Stimulated activated CD8-positive, alpha-beta memory T cell treated with anti-CD3 and anti-CD28 coated beads, Interleukin-7, amount 100 ng/mL, for 48 hours (primary cell): ENCODE results near the gene TSHZ2.

Experiments
- DNase-seq, 2 donors: peaks; one replicate each; pipeline ENCODE4 v3.0.0-alpha.2; 2020; ENCODE audit warnings: low read depth in 1 of 2; ENCODE audit errors: extremely low read depth in 1 of 2

Gene TSHZ2

GRCh38 chr20:53157443-53158408 lies 185.6 kb downstream of the TSHZ2 start:
- DNase-seq = no peak

- DNase-seq = no peak
Observed at GRCh38 chr20:53159160-53159559, 187.0 kb downstream of the TSHZ2 start.

DNA sequence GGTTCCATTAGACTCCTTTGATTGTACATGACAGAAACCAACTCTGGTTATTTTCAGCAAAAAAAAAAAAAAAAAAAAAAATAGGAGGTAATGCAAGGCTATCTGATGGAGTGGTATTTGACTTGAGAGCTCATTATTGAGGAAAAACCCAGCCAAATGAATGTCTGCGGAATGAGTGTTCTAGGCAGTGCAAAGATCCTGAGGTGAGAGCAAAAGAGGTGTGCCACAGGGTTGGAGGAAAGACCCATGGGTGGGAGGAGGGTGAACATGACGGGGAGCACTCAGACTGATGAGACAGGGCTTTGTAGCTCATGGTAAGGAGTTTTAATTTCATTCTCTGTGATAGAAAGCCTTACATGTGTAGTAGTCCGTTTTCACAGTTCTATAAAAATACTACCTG lies 188.9 kb downstream of the TSHZ2 start:
- no peak for DNase-seq

DNA sequence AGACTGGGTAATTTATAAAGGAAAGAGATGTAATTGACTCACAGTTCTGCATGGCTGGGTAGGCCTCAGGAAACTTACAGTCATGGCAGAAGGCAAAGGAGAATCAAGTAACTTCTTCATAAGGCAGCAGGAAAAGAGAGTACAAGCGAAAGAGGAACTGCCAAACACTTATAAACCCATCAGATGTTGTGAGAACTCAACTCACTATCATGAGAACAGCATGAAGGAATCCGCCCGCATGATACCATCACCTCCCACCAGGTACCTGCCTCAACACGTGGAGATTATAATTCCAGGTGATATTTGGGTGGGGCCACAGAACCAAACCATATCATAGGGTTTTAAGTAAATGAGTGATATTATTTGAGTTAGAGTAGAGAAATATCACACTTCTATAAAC lies 189.3 kb downstream of the TSHZ2 start:
- DNase-seq = no peak

DNA sequence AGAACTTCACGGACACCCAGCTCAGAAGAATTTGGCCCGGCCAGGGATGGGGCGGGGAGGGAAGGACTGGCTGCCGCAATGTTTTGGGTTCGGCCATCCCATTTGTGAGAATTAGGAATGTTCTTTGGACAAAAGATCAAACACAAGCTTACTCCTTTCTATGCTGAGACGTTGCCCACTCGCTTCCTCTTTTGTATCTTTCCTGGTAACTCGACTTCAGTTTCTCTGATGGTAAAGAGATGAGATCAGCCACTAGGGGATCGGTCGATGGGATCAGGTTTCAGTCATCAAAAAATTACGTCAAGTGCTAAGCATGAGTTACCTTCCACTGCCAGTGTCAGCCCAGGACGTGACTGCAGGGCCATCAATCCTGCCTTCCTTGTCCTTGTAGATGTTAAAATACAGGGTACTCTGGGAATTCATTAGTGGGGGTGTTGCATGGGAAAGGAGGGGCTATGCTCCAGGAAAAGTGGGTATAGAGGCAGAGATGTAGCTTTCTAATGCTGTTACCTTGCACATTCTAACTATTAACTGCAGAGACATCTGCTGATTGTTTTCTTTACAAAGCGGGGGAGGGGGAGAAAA lies 190.2 kb downstream of the TSHZ2 start:
- no peak for DNase-seq

- no peak for DNase-seq
Observed at GRCh38 chr20:53163486-53163885, 191.3 kb downstream of the TSHZ2 start.

DNA sequence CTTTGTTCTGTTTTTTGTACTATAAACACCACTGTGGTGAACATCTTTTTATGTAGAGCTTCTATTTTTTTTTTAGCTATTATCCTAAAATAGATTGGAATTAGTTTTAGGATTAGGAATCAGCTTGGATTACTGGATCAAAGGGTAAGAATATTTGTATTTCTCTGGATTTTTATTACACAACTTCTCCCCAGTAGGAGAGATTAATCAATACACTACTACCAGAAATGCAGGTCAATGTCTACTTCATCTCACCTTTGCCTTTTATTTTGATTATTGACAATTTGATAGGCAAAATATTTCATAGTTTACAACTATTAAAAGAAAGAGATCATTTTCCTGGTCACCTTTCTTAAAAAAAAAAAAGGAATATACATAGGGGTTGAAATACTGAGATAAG lies 191.9 kb downstream of the TSHZ2 start:
- DNase-seq = no peak

DNA sequence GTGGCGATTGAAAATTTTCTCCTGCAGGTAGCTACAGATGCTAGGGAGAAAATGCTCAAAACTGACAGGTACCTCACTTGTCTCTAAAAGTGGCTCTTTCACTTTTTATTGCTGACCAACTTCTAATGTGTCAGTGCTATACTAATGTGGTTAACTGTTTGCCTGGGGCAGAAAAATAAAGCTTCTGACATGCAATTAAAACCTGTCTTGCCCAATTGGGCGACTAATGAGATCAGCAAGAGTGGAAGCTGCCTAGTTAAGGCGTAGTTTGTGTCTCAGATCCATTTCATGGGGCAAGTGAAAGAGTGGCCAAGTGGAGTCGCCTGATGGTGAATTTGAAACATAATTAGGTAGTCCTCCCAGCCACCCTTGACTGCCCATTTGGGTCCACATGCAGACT lies 193.3 kb downstream of the TSHZ2 start:
- no peak for DNase-seq

DNA sequence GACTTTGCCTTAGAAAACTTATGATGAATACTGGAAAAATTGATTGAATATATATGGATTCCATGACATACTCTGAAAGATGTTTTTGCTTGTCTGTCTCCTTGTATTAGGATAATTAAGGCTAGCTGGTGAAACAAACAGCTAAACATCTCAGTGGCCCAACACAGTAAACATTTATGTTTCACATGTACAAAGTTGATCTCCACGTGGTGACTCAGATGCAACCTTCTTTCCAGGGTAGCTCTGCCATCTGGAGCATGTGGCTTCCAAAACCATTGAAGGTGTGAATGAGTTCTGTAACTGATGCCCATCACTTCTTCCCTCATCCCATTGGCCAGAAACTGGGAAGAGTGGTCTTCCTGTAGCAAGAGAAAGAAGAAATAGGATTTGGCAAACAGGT lies 196.3 kb downstream of the TSHZ2 start:
- DNase-seq = no peak

- DNase-seq = no peak
Observed at GRCh38 chr20:53170196-53170595, 198.0 kb downstream of the TSHZ2 start.

GRCh38 chr20:53171065-53171464 lies 198.9 kb downstream of the TSHZ2 start:
- no peak for DNase-seq

DNA sequence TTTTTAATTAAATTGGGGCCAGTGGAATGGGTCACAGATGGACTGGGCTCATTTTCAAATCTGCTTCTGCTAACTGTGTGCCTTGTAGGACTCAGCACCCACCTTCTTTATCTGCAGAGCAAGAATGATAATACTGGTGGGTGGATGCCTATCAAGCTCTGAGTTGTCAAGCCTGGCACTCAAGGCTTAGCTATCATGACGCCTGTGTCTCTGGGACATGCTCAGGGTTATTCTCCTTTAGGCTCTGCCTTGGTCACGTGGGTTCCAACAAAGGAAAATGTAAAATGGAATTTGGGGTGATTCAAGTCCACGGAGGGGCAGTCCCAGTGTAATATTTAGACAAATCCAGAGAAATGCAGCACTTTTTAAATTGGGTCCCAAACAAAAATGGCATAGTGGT lies 202.3 kb downstream of the TSHZ2 start:
- no peak for DNase-seq

DNA sequence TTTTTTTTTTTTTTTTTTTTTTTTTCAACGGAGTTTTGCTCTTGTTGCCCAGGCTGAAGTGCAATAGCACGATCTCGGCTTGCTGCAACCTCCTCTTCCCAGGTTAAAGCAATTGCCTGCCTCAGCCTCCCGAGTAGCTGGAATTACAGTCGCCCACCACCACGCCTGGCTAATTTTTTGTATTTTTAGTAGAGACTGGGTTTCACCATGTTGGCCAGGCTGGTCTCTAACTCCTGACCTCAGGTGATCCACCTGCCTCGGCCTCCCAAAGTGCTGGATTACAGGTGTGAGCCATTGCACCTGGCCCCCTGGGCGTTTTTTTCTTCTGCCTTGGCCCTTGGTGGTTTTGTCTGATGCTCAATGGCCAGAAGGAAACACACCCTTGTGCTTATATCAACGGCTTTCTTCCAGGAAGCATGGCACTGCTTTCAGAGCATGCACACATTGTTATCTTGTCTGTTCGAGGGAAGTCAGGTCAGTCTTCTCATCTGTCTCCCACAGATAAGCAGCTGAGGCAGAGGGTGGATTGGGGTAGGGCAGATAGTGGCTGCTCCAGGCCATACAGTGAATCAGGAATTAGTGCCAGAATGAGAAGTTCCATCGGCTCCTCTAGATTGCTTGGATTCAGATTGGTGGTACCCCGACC lies 203.1 kb downstream of the TSHZ2 start:
- no peak for DNase-seq

- DNase-seq = no peak
Observed at GRCh38 chr20:53176134-53176533, 204.0 kb downstream of the TSHZ2 start.

GRCh38 chr20:53177687-53178086 lies 205.5 kb downstream of the TSHZ2 start:
- no peak for DNase-seq

GRCh38 chr20:53179749-53180148 lies 207.6 kb downstream of the TSHZ2 start:
- DNase-seq = no peak

DNA sequence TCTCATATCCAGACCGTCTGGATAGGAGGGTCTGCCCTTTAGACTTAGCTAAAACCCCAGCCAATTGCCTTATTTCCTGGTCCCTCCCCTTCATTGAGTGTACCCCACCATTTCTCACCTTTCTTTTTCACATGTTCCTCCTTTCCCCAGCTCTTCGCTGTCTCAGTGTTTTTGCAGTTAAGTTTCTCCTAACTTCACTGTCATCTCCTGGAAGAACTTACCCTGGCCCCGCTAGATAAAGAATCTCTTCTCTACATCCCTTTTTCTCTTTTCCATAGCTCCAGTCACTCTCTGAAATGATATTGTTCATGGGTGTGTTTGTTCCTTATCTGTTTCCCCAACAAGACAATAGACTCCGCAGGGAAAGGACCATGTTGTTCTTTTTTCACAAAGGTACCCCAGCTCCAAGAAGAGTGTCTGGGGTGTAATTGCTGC lies 208.8 kb downstream of the TSHZ2 start:
- no peak for DNase-seq

- no peak for DNase-seq
Observed at GRCh38 chr20:53181866-53182376, 209.8 kb downstream of the TSHZ2 start.

- no peak for DNase-seq
Observed at GRCh38 chr20:53183181-53183580, 211.0 kb downstream of the TSHZ2 start.

DNA sequence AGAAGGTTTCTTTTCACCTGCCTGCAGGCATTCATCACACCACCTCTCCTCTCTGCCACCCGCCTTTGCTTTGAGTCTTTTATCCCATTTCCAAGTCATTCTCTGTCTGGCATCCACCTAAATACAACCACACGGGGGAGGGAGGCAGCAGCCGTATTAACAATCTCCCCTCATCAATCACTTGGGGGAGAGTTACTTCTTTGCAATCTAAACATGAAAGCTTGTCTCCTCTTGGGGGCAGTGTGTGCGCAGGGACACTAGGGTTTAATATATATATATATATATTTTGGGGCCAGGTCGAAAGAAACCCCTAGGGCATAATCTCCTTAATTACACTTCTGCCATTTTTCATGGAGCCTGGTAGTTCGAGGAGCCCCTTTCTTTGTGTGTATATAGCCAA lies 214.5 kb downstream of the TSHZ2 start:
- DNase-seq = no peak

- no peak for DNase-seq
Observed at GRCh38 chr20:53187392-53188068, 215.4 kb downstream of the TSHZ2 start.
